RWPE1 (cell line): ENCODE data around the gene PSME1.

Experiments
- CTCF ChIA-PET: fragments of 350-600 bp; sonication (Branson Sonifier 250); formaldehyde crosslinking; extraction: SDS; loops from one replicate; lab custom pipeline; 2021; lab: Yijun Ruan, JAX
- POLR2A ChIA-PET: fragments of 400-600 bp; formaldehyde crosslinking; extraction: SDS; loops from one replicate; lab custom pipeline; 2020; ENCODE audit warnings: antibody characterized with exemption; ENCODE audit not compliant: low non-redundant PET; lab: Yijun Ruan, JAX
- DNase-seq: peaks from one replicate; pipeline ENCODE4 v3.0.0; 2012; ENCODE audit warnings: low spot score
- H3K27ac ChIP-seq: fragments of 450-650 bp; 2 replicates; pipeline ENCODE4 v1.5.1; 2017
- TF ChIP-seq, protein P1 (sequence below): fragments of 450-650 bp; conservative IDR thresholded peaks from 2 replicates; pipeline ENCODE4 v1.5.1; 2017; ENCODE audit warnings: low read depth, mild to moderate bottlenecking

Gene PSME1

DNA sequence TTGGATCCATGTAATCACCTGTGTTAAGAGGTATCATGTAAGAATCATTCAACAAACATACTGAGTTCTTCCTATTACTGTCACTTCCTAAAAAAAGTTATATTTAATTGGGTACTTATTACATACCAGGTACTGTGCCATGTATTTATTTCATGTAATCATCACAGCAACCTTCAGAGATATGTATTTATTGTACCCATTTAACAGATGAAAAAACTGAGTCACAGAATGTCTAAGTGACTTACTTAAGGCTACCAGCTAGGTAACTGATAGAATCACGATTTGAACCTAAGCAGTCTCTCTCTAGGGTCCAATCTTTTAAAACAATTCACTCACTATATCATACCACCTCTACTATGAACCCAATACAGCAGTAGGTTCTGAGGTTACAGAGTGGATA is 8.5 kb downstream of the PSME1 start:
- no peak for DNase-seq
- H3K27ac ChIP-seq, result no peak overlapping the region
- ChIA-PET POLR2A (no interaction called here), CTCF (interaction anchor here (0.6 to 0.8 kb wide), 2 partner anchors 16 to 21 kb away, joined by 3 read pairs; no protein-coding TSS in a partner anchor)
- TF ChIP-seq, protein P1, sequence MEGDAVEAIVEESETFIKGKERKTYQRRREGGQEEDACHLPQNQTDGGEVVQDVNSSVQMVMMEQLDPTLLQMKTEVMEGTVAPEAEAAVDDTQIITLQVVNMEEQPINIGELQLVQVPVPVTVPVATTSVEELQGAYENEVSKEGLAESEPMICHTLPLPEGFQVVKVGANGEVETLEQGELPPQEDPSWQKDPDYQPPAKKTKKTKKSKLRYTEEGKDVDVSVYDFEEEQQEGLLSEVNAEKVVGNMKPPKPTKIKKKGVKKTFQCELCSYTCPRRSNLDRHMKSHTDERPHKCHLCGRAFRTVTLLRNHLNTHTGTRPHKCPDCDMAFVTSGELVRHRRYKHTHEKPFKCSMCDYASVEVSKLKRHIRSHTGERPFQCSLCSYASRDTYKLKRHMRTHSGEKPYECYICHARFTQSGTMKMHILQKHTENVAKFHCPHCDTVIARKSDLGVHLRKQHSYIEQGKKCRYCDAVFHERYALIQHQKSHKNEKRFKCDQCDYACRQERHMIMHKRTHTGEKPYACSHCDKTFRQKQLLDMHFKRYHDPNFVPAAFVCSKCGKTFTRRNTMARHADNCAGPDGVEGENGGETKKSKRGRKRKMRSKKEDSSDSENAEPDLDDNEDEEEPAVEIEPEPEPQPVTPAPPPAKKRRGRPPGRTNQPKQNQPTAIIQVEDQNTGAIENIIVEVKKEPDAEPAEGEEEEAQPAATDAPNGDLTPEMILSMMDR, result no peak

DNA sequence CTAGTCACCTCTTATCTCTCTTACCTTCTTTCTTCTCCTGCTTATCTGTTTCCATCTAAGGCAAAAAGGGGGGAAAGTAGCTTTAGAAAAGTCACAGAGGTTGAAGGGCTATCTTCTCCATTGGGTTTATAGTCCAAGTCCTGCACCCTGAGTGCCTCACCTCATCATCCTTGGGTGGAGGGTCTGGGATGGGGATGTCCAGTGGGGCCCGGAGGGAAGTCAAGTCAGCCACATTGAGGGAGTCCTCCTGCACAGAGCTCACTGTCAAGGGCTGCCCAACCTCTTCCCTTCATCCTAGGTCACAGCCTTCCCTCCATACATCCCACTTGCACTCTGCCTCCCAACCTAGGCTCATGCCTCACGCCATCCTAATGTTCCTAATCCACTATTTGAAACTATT is 9.2 kb downstream of the PSME1 start:
- ChIA-PET POLR2A (interaction anchor here (0.7 kb wide), 1 partner anchor 31 kb away, joined by 3 read pairs; the partner anchor contains the start of gene DCAF11), CTCF (interaction anchor here (2.0 kb wide), 1 partner anchor 16 kb away, joined by 10 read pairs; the partner anchor contains the start of gene IRF9)
- peak overlapping the region; percentile 58 for H3K27ac ChIP-seq
- TF ChIP-seq, protein P1, result no peak
- no peak for DNase-seq

DNA sequence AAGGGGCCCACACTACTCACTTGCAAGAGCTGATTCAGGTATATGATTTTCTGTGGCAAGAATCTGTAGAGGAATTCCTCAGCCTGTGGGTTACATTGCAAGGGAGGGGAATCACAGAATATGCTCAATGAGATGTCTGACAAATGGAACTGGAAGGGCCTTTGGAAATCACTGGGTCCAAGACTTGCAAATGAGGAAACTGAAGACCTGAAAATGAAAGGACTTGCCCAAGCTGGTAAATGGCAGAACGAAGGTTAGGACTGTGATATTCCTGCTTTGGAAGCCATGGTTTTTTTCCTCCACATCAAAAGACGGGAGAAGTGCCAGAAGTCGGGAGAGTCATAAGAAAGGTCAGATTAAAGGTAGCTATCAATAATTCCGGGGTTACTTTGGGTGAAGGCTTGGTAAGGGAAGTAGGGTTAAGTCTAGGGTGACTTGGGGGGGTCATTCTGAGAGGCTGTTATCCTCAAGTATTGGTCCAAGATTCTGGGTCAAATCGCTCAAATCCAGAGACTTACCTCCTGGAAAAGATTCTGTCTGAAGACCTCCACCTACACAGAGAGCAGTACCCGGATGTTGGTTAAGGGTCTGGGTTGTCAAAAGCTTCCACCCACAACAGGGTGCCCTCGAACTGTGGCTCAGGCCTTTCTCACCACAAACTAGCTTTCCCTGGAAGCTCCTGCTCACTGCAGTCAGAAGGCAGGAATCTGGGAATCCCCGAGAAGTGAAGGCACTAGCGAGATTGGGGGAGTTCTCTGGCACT is 9.9 kb downstream of the PSME1 start:
- CTCF ChIA-PET, result interaction anchor here (0.6 to 2.0 kb wide), 3 partner anchors 8 to 29 kb away, joined by 5 to 10 read pairs (median 6); partner anchors contain the start of gene IRF9
- POLR2A ChIA-PET, result interaction anchor here (0.7 kb wide), 1 partner anchor 32 kb away, joined by 3 read pairs; the partner anchor contains the start of gene DCAF11
- DNase-seq, result no peak
- H3K27ac ChIP-seq, result peak overlapping the region; percentile 97
- TF ChIP-seq, protein P1, result no peak

DNA sequence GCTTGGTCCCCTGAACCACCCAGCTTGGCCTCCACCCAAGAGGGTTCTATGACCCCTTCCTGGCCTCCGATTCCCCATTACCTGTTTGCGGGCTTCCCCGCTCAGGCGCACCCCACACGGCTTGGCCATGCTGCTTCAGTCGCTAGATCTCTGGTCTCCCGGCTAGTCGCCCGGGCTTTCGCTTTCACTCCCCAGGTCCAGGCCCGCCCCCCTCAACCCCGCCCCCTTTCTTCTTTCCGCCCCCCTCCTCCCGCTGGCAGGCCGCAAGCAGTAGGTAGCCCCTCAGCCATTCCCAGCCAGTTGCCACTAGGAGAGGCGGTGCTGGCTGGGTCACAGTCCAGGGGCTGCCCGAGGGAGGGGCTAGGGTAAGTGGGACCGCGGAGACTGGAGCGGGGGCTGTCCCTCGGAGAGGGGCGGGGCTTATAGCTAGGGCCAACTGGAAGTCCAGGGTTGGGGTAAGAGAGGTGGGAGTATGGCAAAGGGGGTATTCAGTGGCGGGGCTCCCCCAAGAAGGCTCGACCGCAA is 10.5 kb downstream of the PSME1 start, which contains the start of gene PSME2:
TSS of gene PSME2 (minus strand) at position 158 of the 525 bp plus-strand sequence. CDS start at position 129, 29 bp downstream.
- CTCF ChIA-PET, result interaction anchor here (0.6 to 2.0 kb wide), 3 partner anchors 9 to 28 kb away, joined by 5 to 10 read pairs (median 6); partner anchors contain the start of gene IRF9
- TF ChIP-seq, protein P1, result no peak
- POLR2A ChIA-PET, result interaction anchor here (0.7 to 1.7 kb wide), 6 partner anchors 8 to 32 kb away, joined by 3 to 8 read pairs (median 3); partner anchors contain the start of genes DCAF11, IRF9 and PSME1
- peak within 1 kb of the TSS; percentile 97 for H3K27ac ChIP-seq
- DNase-seq, result peak; percentile 97

DNA sequence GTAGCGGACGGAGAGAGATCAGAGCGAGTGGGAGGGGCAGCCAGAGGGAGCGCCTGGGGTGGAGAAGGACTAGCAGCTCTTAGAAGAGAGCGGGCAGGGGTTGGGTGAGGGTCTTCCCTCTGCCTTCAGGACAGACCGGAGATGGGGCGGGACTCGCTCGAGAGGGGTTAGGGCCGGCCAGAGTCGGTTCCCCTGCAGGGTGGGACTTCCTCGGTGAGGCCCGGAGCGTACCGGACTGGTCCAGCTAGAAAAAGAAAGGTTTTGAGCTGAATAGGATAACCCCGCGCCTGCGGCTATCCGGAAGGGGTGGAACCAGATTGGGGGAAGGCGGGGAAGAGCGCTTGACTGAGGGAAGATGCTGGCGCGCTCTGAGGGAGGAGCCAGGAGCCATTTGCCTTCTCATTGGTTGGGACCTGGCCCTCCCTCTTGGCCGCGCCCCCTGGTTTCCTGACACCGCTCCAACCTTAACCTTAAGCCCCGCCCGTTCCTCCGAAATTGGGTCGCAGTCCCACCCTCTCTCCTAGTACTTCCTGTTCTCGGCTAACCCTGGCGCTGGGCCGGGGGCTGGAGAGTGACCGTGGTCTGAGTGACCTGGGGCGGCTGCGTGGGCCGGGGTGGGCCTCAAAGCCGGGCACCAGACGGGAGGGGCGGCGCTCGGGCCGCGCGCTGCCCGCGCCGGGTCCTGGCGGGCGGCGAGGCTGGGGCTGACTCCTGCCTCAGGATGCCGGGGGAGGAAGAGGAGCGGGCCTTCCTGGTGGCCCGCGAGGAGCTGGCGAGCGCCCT is 11.2 kb downstream of the PSME1 start, which contains the start of gene RNF31:
TSS of gene RNF31 (plus strand) at position 521 of the 783 bp plus-strand sequence. CDS start at position 722, 201 bp downstream.
- POLR2A ChIA-PET, result interaction anchor here (0.6 to 1.7 kb wide), 7 partner anchors 9 to 249 kb away, joined by 3 to 8 read pairs (median 3); partner anchors contain the start of genes DCAF11, IRF9 and PSME1
- peak within 1 kb of the TSS; percentile 97 for H3K27ac ChIP-seq
- CTCF ChIA-PET, result interaction anchor here (1.6 to 2.0 kb wide), 2 partner anchors 10 to 14 kb away, joined by 5 to 10 read pairs; partner anchors contain the start of gene IRF9
- TF ChIP-seq, protein P1, result no peak
- DNase-seq, result peak; percentile 95
